ENCODE measurements around the gene RAD50.
"Not testable (repeated sequence)": the region's sequence is repeated elsewhere in the genome, so short reads cannot be mapped to it uniquely, and the experiment has no call there.

Gene RAD50

GRCh38 chr5:132633587-132633986 lies 76.8 kb downstream of the RAD50 start:
- not testable (repeated sequence) for DNase-seq (ENCODE audit: low read depth in 2 of 2)

- no peak for DNase-seq (ENCODE audit: low read depth in 2 of 2)
Observed at GRCh38 chr5:132635873-132636272, 79.1 kb downstream of the RAD50 start.

DNA sequence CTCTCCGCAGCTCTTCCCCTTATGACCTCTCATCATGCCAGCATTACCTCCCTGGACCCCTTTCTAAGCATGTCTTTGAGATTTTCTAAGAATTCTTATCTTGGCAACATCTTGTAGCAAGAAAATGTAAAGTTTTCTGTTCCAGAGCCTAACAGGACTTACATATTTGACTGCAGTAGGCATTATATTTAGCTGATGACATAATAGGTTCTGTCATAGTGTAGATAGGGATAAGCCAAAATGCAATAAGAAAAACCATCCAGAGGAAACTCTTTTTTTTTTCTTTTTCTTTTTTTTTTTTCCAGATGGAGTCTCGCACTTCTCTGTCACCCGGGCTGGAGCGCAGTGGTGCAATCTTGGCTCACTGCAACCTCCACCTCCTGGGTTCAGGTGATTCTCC lies 80.5 kb downstream of the RAD50 start:
- DNase-seq (ENCODE audit: low read depth in 2 of 2): no peak

DNA sequence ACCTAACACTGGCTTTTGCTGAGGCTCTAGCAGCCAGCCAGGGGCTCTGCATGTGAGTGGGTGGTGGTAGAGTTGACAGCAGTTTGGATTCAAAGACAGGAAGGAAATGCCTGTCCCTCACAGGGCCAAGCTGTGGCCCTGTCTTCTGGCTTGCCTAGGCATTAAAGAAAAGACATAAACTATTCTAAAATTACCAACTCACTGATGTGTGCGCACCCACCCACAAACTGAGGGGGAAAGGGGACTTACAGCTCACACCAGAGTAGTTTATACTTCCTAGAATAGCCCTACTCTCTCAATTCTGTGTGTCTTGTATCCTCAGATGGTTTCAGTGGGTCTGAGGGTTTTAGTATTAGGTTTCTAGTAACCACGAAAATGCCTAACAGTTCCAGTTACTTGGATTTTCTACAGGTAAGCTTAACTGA lies 82.9 kb downstream of the RAD50 start:
- DNase-seq (ENCODE audit: low read depth in 2 of 2): no peak

DNA sequence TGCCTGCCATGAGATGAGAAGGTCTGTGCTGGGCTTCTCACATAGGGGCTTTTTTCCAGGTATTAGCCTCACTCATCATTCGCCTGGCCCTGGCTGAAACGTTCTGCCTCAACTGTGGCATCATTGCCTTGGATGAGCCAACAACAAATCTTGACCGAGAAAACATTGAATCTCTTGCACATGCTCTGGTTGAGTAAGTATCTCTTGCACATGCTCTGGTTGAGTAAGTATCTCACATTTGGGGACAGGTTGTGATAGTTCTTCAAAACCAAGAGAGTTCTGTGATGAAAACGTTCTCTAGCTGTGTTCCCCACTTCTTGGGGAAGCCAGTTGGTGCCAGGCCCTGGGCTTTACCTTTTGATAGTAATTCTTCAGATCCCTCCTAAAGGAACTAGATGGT lies 83.8 kb downstream of the RAD50 start:
- no peak for DNase-seq (ENCODE audit: low read depth in 2 of 2)

- DNase-seq (ENCODE audit: low read depth in 2 of 2): no peak
Observed at GRCh38 chr5:132641241-132641723, 84.5 kb downstream of the RAD50 start.

GRCh38 chr5:132641841-132642240 lies 85.1 kb downstream of the RAD50 start:
- DNase-seq (ENCODE audit: low read depth in 2 of 2): no peak

DNA sequence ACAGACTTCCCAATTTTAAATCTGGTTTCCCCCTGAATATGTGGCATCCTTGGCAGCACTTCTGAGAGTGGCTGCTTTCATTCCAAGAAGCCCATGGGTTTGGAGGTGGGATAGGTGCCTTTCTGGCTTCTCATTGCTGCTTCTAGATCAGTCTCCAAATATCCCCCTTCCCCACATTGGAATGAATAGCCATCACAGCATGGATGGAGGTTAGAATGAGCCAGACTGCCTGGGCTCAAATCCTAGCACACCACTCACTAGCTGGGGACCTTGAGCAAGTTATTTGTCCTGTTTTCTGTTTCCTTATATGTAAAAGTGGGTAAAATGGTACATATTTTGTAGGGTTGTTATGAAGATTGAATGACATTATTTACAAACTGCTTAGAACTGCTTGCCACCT lies 87.4 kb downstream of the RAD50 start:
- DNase-seq (ENCODE audit: low read depth in 2 of 2): no peak

- DNase-seq (ENCODE audit: low read depth in 2 of 2): no peak
Observed at GRCh38 chr5:132646583-132647266, 89.9 kb downstream of the RAD50 start.

GRCh38 chr5:132647473-132647872 lies 90.7 kb downstream of the RAD50 start:
- DNase-seq (ENCODE audit: low read depth in 2 of 2): no peak

- no peak for DNase-seq (ENCODE audit: low read depth in 2 of 2)
Observed at GRCh38 chr5:132648355-132648754, 91.6 kb downstream of the RAD50 start.

GRCh38 chr5:132651838-132652469 lies 95.2 kb downstream of the RAD50 start:
- no peak for DNase-seq (ENCODE audit: low read depth in 2 of 2)

GRCh38 chr5:132653716-132654115 lies 96.9 kb downstream of the RAD50 start:
- no peak for DNase-seq (ENCODE audit: low read depth in 2 of 2)

DNA sequence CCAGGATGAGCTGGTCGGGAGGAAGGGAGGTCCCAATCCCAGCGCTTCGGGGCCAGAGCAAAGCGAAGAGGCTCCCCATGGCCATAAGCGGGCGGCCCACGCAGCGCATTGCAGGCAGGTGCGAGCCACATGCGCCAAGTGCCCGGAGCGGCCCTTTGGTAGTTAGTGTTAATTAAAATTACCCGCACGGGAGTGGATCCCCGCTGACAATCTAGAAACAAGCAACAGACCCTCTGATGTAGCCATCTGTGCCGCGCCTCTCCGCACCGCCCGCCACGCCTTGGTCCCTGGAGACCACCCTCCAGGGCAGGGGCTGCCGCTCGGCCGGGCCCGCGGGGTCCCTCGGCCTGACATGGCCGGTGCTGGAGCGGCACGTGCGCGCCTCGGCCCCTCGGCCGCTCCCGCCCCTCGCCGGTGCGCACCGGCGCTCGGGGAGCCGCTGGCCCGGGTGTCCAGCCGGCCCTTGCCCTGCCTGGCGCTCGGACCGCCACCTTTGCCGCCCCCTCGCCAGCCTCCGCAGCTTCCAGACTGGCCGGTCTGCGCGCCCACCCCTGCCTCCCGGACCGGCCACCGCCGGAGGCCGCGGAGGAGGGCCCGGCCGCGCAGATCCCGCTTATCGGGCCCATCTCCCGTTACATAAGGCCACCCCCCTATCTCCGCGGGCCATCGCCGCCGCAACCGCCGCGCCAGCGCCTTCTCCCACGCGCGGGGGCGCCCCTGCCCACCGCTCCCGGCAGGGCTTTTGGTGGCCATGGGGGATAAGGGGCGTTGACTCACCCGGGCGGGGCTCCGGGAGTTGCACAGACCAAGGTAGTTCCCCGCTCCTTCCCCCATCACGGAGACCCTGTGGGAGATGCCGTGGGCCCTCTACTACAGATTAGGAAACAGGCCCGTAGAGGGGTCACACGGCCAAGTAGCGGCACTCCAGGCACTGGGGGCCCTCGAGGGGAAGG lies 99.3 kb downstream of the RAD50 start:
- peak in 1 of 2 donors; percentile 53 for DNase-seq (ENCODE audit: low read depth in 2 of 2)

DNA sequence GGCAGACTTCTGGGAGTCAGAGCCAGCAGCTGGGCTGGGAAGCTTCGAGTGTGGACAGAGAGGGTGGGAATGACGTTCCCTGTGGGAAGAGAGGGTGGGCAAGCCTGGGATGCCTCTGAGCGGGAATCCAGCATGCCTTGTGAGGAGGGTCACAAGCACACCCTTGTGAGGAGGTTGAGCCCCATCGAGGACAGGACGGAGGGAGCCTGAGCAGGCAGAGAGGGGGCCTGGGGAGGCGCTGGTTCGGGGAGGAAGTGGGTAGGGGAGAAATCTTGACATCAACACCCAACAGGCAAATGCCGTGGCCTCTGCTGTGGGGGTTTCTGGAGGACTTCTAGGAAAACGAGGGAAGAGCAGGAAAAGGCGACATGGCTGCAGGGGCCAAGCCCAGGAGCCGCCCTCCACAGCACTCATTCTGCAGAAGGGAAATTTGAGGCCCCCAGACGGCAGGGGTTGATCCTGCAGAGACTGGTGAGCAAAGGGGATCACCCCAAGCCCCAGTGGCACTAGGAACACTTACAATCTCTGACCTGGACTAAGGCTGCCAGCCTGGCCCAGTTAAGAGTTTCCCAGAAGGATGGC lies 100.1 kb downstream of the RAD50 start:
- no peak for DNase-seq (ENCODE audit: low read depth in 2 of 2)

GRCh38 chr5:132657676-132658380 lies 101.1 kb downstream of the RAD50 start, which contains the start of gene IL13:
IL13 (plus strand) TSS chr5:132658173; CDS start chr5:132658187, 14 bp downstream.
- DNase-seq (ENCODE audit: low read depth in 2 of 2): no peak

GRCh38 chr5:132658381-132659302 lies 101.9 kb downstream of the RAD50 start:
- no peak for DNase-seq (ENCODE audit: low read depth in 2 of 2)

DNA sequence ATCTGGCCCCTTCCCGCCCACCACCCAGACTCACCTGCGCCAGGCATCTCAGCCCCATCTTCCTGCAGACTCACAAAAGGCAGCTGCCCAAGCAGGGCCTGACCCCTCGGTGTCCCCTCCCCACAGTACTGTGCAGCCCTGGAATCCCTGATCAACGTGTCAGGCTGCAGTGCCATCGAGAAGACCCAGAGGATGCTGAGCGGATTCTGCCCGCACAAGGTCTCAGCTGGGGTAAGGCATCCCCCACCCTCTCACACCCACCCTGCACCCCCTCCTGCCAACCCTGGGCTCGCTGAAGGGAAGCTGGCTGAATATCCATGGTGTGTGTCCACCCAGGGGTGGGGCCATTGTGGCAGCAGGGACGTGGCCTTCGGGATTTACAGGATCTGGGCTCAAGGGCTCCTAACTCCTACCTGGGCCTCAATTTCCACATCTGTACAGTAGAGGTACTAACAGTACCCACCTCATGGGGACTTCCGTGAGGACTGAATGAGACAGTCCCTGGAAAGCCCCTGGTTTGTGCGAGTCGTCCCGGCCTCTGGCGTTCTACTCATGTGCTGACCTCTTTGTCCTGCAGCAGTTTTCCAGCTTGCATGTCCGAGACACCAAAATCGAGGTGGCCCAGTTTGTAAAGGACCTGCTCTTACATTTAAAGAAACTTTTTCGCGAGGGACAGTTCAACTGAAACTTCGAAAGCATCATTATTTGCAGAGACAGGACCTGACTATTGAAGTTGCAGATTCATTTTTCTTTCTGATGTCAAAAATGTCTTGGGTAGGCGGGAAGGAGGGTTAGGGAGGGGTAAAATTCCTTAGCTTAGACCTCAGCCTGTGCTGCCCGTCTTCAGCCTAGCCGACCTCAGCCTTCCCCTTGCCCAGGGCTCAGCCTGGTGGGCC lies 103.1 kb downstream of the RAD50 start:
- DNase-seq (ENCODE audit: low read depth in 2 of 2): no peak
